ENCODE measurements around the gene ABCB8.

ABCB8 gene

GRCh38 chr7:151088856-151089699 lies 60.8 kb downstream of the ABCB8 start:
- FAIRE-seq: no peak

GRCh38 chr7:151089893-151090730 lies 61.9 kb downstream of the ABCB8 start:
- no peak for FAIRE-seq

- no peak for FAIRE-seq
Measured at GRCh38 chr7:151091003-151091402, 62.8 kb downstream of the ABCB8 start.

GRCh38 chr7:151091431-151091830 lies 63.2 kb downstream of the ABCB8 start:
- FAIRE-seq: no peak

GRCh38 chr7:151091988-151092387 lies 63.7 kb downstream of the ABCB8 start:
- FAIRE-seq: no peak

GRCh38 chr7:151093748-151094147 lies 65.5 kb downstream of the ABCB8 start:
- FAIRE-seq: no peak

GRCh38 chr7:151094675-151095074 lies 66.4 kb downstream of the ABCB8 start:
- FAIRE-seq: no peak

- FAIRE-seq: no peak
Measured at GRCh38 chr7:151095123-151095797, 67.0 kb downstream of the ABCB8 start.

GRCh38 chr7:151095828-151096475 lies 67.7 kb downstream of the ABCB8 start:
- no peak for FAIRE-seq

Measured in TTC549 (cell line).